ENCODE measurements around the gene SSU72.

DNA sequence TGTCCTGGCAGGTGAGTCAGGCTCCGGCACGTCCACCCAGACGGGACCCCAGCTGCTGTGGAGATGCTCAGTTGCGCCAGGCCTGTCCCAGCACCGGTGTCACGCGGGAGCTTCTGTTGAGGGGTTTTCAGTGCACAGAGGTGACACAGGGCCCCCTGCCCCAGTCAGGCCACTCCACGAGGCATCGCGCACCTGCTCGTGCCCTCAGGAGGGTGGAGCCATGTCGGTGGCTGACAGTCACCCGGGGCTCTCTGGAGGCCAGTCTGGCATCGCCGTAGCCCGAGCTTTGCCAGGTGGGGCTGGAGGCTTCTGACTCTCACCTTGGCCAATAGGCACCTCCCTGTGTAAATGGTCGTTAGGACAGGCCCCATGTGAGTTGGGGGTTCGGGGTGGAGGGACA is 45.3 kb downstream of the SSU72 start:
- TF ChIP-seq, protein P1, sequence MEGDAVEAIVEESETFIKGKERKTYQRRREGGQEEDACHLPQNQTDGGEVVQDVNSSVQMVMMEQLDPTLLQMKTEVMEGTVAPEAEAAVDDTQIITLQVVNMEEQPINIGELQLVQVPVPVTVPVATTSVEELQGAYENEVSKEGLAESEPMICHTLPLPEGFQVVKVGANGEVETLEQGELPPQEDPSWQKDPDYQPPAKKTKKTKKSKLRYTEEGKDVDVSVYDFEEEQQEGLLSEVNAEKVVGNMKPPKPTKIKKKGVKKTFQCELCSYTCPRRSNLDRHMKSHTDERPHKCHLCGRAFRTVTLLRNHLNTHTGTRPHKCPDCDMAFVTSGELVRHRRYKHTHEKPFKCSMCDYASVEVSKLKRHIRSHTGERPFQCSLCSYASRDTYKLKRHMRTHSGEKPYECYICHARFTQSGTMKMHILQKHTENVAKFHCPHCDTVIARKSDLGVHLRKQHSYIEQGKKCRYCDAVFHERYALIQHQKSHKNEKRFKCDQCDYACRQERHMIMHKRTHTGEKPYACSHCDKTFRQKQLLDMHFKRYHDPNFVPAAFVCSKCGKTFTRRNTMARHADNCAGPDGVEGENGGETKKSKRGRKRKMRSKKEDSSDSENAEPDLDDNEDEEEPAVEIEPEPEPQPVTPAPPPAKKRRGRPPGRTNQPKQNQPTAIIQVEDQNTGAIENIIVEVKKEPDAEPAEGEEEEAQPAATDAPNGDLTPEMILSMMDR (IDR thresholded peaks at IDR 0.05; ENCODE audit: poor library complexity, severe bottlenecking): no peak
- TF ChIP-seq, protein P2, sequence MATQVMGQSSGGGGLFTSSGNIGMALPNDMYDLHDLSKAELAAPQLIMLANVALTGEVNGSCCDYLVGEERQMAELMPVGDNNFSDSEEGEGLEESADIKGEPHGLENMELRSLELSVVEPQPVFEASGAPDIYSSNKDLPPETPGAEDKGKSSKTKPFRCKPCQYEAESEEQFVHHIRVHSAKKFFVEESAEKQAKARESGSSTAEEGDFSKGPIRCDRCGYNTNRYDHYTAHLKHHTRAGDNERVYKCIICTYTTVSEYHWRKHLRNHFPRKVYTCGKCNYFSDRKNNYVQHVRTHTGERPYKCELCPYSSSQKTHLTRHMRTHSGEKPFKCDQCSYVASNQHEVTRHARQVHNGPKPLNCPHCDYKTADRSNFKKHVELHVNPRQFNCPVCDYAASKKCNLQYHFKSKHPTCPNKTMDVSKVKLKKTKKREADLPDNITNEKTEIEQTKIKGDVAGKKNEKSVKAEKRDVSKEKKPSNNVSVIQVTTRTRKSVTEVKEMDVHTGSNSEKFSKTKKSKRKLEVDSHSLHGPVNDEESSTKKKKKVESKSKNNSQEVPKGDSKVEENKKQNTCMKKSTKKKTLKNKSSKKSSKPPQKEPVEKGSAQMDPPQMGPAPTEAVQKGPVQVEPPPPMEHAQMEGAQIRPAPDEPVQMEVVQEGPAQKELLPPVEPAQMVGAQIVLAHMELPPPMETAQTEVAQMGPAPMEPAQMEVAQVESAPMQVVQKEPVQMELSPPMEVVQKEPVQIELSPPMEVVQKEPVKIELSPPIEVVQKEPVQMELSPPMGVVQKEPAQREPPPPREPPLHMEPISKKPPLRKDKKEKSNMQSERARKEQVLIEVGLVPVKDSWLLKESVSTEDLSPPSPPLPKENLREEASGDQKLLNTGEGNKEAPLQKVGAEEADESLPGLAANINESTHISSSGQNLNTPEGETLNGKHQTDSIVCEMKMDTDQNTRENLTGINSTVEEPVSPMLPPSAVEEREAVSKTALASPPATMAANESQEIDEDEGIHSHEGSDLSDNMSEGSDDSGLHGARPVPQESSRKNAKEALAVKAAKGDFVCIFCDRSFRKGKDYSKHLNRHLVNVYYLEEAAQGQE (IDR thresholded peaks at IDR 0.05; ENCODE audit: borderline replicate concordance): no peak

Measured in neural cell (in vitro differentiated cells).